K562 (cell line): ENCODE data around the gene LONRF3. TPM values are rescaled to one million over a fixed set of nuclear protein-coding genes. Genes with fewer than 3 reads are reported as not detected.

ENCODE experiments used
- CBX2 ChIP-seq: fragments of 200-600 bp; sonication (generic); IDR thresholded peaks from one replicate; pipeline ENCODE4 v1.6.1; 2012; ENCODE audit warnings: mild to moderate bottlenecking, low read length, inconsistent platforms; ENCODE audit not compliant: insufficient read depth, poor library complexity, severe bottlenecking
- EP300 ChIP-seq: IDR thresholded peaks from 2 replicates; pipeline ENCODE4 v1.6.1; 2012; ENCODE audit warnings: low read length, improper control_type of control experiment
- JUN ChIP-seq, 2 experiments: sonication (generic) in 1 of 2; formaldehyde crosslinking in 1 of 2; IDR thresholded peaks; 2 replicates each; pipeline versions ENCODE4 v1.6.1 to v1.8.0; 2012 to 2022; ENCODE audit warnings: borderline replicate concordance in 2 of 2, mild to moderate bottlenecking in 2 of 2, improper control_type of control experiment in 1 of 2, low read depth in 1 of 2, low read length in 1 of 2, missing genetic modification reagents in 1 of 2
- KDM2B ChIP-seq: fragments of 250-450 bp; sonication (Bioruptor Pico); IDR thresholded peaks from 2 replicates; pipeline ENCODE4 v1.8.0; 2021; ENCODE audit warnings: mild to moderate bottlenecking, moderate library complexity
- MAZ ChIP-seq, 2 experiments: fragments of 450-650 bp in 1 of 2; sonication (generic) in 1 of 2; formaldehyde crosslinking; IDR thresholded peaks in 1 of 2; conservative IDR thresholded peaks in 1 of 2; 2 replicates each; pipeline versions ENCODE4 v1.4.0 to v1.5.0; 2020; ENCODE audit warnings: mild to moderate bottlenecking in 1 of 2, missing genetic modification reagents in 1 of 2
- NR2F6 ChIP-seq: fragments of 450-650 bp; formaldehyde crosslinking; IDR thresholded peaks from 2 replicates; pipeline ENCODE4 v1.4.0; 2020; ENCODE audit warnings: mild to moderate bottlenecking
- PATZ1 ChIP-seq: fragments of 250-450 bp; sonication (Bioruptor Pico); IDR thresholded peaks from 2 replicates; pipeline ENCODE4 v1.5.0; 2020; ENCODE audit warnings: mild to moderate bottlenecking, borderline replicate concordance
- PHF21A ChIP-seq: fragments of 450-650 bp; IDR thresholded peaks from 2 replicates; pipeline ENCODE4 v1.6.1; 2017; ENCODE audit warnings: low read depth, borderline replicate concordance
- POLR2AphosphoS5 ChIP-seq: IDR thresholded peaks from 2 replicates; pipeline ENCODE4 v1.6.1; 2011; ENCODE audit warnings: mild to moderate bottlenecking, low read depth, low read length, moderate library complexity; ENCODE audit not compliant: control insufficient read depth, insufficient read depth
- RFX5 ChIP-seq: IDR thresholded peaks from 2 replicates; pipeline ENCODE4 v1.6.1; 2011; ENCODE audit warnings: low read depth, mild to moderate bottlenecking, improper control_type of control experiment, low read length
- SOX6 ChIP-seq: fragments of 450-650 bp; IDR thresholded peaks from 2 replicates; pipeline ENCODE4 v1.6.1; 2014; ENCODE audit warnings: mild to moderate bottlenecking
- STAT5A ChIP-seq: IDR thresholded peaks from 2 replicates; pipeline ENCODE4 v1.6.1; 2012; ENCODE audit warnings: low read length, inconsistent platforms, borderline replicate concordance
- ZKSCAN3 ChIP-seq: fragments of 250-450 bp; sonication (Bioruptor Pico); IDR thresholded peaks from 2 replicates; pipeline ENCODE4 v1.4.0; 2020
- ZNF197 ChIP-seq: fragments of 200-800 bp; sonication (Bioruptor generic); IDR thresholded peaks from 2 replicates; pipeline ENCODE4 v1.6.1; 2016; ENCODE audit warnings: low read depth, missing genetic modification characterization, missing compliant biosample characterization
- ZNF57 ChIP-seq: fragments of 450-650 bp; formaldehyde crosslinking; IDR thresholded peaks from 2 replicates; pipeline ENCODE4 v1.4.0; 2020; ENCODE audit warnings: mild to moderate bottlenecking, moderate library complexity
- ZNF668 ChIP-seq: fragments of 250-450 bp; sonication (Bioruptor Pico); IDR thresholded peaks from 2 replicates; pipeline ENCODE4 v1.8.0; 2022; ENCODE audit warnings: mild to moderate bottlenecking, inconsistent platforms
- ZSCAN29 ChIP-seq: fragments of 450-650 bp; IDR thresholded peaks from 2 replicates; pipeline ENCODE4 v1.6.1; 2017
- ZSCAN32 ChIP-seq: fragments of 450-650 bp; formaldehyde crosslinking; IDR thresholded peaks from 2 replicates; pipeline ENCODE4 v1.4.0; 2020; ENCODE audit warnings: mild to moderate bottlenecking, moderate library complexity
- polyA plus RNA-seq, 8 experiments: library from polyadenylated mRNA; depleted of rRNA in 4 of 8; stranded (reverse) in 5 of 8; unstranded in 3 of 8; fragments of >200 nt; fragmentation: Nextera tagmentation in 2 of 8; fragmentation: Illumina TruSeq in 1 of 8; extraction: Ambion mirVana in 2 of 8; extraction: Trizol in 1 of 8; gene quantifications; 2 replicates each; pipeline versions ENCODE4 v1.2.1 to v1.2.3, GENCODE V29; 2011 to 2014; ENCODE audit warnings: inconsistent platforms in 1 of 8, missing spikeins in 1 of 8
- total RNA-seq, 7 experiments: library from RNA; depleted of rRNA in 6 of 7; stranded (reverse); fragments of >200 nt in 6 of 7; fragmentation: Illumina TruSeq in 2 of 7; extraction: Trizol in 2 of 7; gene quantifications; 2 replicates each; pipeline versions ENCODE4 v1.2.1 to v1.2.3, GENCODE V29; 2011 to 2021; ENCODE audit warnings: low replicate concordance in 1 of 7
- TF ChIP-seq, protein P1 (sequence below): sonication (generic); formaldehyde crosslinking; IDR thresholded peaks from 2 replicates; pipeline ENCODE4 v1.8.1; 2023; ENCODE audit warnings: mild to moderate bottlenecking, missing genetic modification reagents
- TF ChIP-seq, protein P2 (sequence below): fragments of 150-350 bp; conservative IDR thresholded peaks from 2 replicates; pipeline ENCODE4 v1.6.1; 2014; ENCODE audit warnings: low read length
- TF ChIP-seq, protein P3 (sequence below), 2 experiments: fragments of 450-650 bp in 1 of 2; sonication (generic) in 1 of 2; formaldehyde crosslinking; conservative IDR thresholded peaks; 2 replicates each; pipeline versions ENCODE4 v1.4.0 to v1.8.1; 2020 to 2022; ENCODE audit warnings: mild to moderate bottlenecking in 1 of 2, missing genetic modification reagents in 1 of 2

LONRF3 gene
- total and polyA plus RNA-seq, 9 of the 15 experiments (the other 6 are each of a cell fraction or from before 2014, with no cell fraction given), result 1.3 to 22.0 (median 8.7) TPM

DNA sequence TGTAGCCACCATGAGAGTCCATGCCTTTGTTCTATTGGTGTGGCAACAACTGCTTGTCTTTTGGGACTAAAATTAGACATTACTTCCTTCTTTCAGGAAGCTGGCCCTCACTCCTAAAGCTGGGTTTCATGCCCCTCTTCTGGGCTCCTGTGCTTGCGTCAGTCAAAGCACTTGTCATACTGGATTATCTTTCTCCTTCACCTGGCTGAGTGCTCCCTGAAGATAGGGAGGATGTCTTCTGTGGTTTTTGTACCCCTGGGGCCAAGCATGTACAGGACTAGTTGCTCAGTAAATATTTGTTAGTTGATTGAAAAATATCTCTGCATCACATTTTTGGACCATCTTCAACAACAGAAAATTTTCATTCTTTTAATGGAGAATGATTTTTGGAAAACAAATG is 26.1 kb upstream of the LONRF3 start (continued):
- TF ChIP-seq JUN (IDR thresholded peaks at IDR 0.05; ENCODE audit: borderline replicate concordance, low read depth, low read length) (peak; percentile 12; the same call in 1 of the 2 replicates), JUN (CRISPR knock-in tag; IDR thresholded peaks at IDR 0.05; ENCODE audit: borderline replicate concordance) (no peak), NR2F6 (CRISPR knock-in tag) (no peak), RFX5 (no peak), MAZ (CRISPR knock-in tag; conservative IDR thresholded peaks at IDR 0.05 in 1 of 2, IDR thresholded peaks at IDR 0.05 in 1 of 2) (no peak; a peak in 1 of 4 replicates), POLR2AphosphoS5 (peak; percentile 73; the same call in 1 of the 2 replicates), ZNF57 (CRISPR knock-in tag) (no peak), ZNF197 (CRISPR knock-in tag) (no peak), ZKSCAN3 (CRISPR knock-in tag) (no peak), PHF21A (no peak), ZSCAN32 (CRISPR knock-in tag) (no peak), ZNF668 (no peak), CBX2 (no peak), ZSCAN29 (no peak), KDM2B (no peak), EP300 (peak; percentile 89), SOX6 (peak; percentile 89), PATZ1 (no peak), STAT5A (peak; percentile 59; the same call in 1 of the 2 replicates)
- TF ChIP-seq, protein P1, sequence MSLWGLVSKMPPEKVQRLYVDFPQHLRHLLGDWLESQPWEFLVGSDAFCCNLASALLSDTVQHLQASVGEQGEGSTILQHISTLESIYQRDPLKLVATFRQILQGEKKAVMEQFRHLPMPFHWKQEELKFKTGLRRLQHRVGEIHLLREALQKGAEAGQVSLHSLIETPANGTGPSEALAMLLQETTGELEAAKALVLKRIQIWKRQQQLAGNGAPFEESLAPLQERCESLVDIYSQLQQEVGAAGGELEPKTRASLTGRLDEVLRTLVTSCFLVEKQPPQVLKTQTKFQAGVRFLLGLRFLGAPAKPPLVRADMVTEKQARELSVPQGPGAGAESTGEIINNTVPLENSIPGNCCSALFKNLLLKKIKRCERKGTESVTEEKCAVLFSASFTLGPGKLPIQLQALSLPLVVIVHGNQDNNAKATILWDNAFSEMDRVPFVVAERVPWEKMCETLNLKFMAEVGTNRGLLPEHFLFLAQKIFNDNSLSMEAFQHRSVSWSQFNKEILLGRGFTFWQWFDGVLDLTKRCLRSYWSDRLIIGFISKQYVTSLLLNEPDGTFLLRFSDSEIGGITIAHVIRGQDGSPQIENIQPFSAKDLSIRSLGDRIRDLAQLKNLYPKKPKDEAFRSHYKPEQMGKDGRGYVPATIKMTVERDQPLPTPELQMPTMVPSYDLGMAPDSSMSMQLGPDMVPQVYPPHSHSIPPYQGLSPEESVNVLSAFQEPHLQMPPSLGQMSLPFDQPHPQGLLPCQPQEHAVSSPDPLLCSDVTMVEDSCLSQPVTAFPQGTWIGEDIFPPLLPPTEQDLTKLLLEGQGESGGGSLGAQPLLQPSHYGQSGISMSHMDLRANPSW (CRISPR knock-in tag), result no peak
- TF ChIP-seq, protein P2, sequence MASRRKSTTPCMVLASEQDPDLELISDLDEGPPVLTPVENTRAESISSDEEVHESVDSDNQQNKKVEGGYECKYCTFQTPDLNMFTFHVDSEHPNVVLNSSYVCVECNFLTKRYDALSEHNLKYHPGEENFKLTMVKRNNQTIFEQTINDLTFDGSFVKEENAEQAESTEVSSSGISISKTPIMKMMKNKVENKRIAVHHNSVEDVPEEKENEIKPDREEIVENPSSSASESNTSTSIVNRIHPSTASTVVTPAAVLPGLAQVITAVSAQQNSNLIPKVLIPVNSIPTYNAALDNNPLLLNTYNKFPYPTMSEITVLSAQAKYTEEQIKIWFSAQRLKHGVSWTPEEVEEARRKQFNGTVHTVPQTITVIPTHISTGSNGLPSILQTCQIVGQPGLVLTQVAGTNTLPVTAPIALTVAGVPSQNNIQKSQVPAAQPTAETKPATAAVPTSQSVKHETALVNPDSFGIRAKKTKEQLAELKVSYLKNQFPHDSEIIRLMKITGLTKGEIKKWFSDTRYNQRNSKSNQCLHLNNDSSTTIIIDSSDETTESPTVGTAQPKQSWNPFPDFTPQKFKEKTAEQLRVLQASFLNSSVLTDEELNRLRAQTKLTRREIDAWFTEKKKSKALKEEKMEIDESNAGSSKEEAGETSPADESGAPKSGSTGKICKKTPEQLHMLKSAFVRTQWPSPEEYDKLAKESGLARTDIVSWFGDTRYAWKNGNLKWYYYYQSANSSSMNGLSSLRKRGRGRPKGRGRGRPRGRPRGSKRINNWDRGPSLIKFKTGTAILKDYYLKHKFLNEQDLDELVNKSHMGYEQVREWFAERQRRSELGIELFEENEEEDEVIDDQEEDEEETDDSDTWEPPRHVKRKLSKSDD, result no peak
- TF ChIP-seq, protein P3, sequence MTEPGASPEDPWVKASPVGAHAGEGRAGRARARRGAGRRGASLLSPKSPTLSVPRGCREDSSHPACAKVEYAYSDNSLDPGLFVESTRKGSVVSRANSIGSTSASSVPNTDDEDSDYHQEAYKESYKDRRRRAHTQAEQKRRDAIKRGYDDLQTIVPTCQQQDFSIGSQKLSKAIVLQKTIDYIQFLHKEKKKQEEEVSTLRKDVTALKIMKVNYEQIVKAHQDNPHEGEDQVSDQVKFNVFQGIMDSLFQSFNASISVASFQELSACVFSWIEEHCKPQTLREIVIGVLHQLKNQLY (CRISPR knock-in tag; conservative IDR thresholded peaks at IDR 0.05), result no peak
